OCI-M2 (cell line): ENCODE data around the gene ANKFN1.

Experiments used
- DNase-seq: peaks from one replicate; lab custom pipeline; 2025; ENCODE audit not compliant: unreplicated experiment; lab: John Stamatoyannopoulos, UW

Gene ANKFN1

DNA sequence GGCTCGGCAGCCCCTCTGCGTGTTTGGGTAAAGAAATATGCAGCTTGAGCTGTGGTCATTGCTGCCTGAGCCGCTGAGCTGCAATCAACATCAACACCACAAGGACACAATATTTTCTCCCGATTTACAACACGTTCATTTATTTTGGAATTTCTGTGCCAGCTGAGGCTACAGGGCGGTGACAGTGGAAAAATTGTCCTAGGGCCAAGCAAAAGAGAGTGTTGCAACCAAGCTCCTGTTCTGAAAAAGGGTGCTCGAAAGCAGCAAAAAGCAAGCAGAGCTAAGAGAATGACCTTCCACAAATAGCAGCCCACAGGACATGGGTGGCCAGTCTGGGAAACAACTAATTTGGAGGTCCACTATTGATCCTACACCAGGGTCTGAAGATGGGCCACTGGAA is 404.8 kb downstream of the ANKFN1 start:
- no peak for DNase-seq
